HT1080 (cell line): ENCODE measurements around the gene HOATZ. TPM values are rescaled to one million over a fixed set of nuclear protein-coding genes. Genes with fewer than 3 reads are reported as not detected.

Experiments used
- DNase-seq: peaks from one replicate; pipeline ENCODE4 v3.0.0-alpha.2; 2015; ENCODE audit warnings: low read depth
- total RNA-seq: library from RNA; depleted of rRNA; stranded (reverse); fragments of >200 nt; shearing (Covaris generic); gene quantifications from 2 replicates; pipeline ENCODE4 v1.2.3, GENCODE V29; 2014

The HOATZ gene
- total RNA-seq, 1 experiment from 2014 or later = not detected

DNA sequence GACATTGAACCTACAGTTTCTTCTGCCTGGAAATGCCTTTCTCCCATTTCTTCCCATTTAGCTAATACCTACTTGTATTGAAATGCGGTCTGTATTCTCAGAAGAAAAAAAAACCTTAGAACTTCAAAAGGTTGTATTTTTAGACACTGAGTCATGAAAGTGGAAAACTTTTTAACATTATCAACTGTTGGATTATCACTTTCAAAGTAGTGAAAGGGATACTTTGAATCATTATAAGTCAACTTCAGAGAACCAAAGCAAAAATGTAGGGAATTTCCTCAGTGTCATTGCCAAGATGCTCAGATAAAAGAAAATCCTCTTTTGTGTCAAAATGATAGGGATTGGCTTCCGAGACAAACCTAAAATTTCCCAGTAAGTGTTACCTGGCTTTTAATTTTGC, 6.6 kb downstream of the HOATZ start:
- no peak for DNase-seq

DNA sequence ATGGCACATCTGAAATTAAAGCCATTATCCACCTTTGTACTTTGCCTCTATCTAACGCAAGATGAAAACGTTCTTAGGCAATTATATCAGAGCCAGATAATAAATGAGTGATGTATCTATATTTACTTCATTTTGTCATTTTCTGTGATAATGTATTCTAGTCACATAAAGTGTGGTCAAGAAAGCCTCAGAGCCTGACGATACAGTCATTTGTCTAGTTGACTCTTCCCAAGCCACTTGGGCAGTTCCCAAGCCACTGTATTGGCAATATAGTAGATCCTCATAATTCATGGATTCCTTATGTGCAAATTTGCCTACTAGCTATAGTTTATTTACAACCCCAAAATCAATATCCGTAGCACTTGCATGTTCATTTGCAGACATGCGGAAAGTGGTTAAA, 7.8 kb downstream of the HOATZ start:
- DNase-seq = no peak

DNA sequence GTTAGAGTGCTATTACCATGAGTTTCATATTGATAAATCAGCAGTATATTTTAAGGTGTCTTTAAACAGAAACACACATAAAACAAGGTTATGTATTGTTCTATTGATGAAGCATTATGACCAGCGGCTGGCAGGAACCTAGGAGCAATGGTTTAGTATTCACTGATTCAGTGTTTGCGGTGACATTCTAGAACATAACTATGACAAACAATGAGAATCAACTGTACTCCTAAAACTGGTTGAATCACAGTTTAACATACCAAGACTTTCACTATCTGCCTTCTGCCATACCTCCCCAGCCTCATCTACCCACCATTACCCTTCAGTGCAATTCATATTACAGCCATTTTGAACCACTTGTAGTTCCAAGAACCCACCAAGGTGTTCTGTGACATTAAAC, 8.8 kb downstream of the HOATZ start:
- DNase-seq = no peak

DNA sequence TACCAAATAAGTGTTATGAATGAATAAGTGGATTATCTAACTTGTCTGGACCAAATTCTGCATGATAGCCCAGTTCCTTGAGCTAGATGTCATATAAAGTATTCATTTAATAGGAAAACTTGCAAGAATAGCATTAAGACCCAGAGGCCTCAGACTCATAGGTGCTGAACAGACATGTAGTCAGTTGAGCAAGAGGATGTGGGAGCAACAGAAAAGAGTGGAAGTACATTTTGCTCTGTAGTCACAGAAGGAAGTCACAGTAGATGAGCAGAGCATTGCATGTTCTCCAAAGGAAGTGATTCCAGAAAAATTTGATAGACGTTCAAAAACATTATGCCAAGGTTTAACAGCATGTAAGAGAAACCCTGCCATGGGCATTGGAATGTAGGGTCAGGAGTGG, 9.5 kb downstream of the HOATZ start:
- no peak for DNase-seq

DNA sequence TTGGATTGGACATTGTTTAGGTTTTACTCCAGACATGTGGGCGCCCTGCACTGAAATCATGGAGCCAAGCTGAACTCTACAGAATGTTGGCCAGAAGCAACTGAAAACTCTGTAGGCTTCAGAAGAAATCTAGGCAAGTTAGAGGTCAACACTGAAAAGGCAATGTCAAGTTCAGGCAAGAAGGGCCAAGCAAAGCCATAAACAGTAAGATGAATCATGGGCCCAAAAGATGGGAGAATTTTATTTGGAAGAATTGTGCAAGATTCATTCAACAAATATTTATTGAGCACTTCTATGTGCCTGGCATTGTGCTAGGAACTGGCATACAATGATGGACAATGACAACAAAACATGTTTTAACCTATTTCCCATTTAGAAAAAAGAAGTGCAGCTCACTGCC, 10.9 kb downstream of the HOATZ start:
- no peak for DNase-seq

DNA sequence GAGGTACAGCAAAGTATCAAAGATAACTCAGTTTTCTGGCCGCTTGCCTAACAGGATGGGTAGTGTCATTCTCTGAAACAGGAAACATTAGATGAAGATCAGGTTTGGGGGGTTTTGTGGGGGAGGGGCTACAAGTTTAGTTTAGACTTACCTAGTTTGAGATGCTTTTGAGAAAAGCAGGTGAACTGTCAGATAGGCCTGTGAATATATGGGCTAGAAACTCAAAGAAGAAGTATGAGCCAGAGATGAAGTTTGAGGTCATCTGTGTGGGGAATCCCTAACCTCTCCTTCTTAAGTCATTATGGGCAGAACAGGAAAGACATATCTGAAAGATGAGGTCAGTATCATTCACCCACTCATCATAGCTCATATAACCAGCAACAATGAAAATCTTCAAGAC, 11.9 kb downstream of the HOATZ start:
- peak; percentile 85 for DNase-seq

DNA sequence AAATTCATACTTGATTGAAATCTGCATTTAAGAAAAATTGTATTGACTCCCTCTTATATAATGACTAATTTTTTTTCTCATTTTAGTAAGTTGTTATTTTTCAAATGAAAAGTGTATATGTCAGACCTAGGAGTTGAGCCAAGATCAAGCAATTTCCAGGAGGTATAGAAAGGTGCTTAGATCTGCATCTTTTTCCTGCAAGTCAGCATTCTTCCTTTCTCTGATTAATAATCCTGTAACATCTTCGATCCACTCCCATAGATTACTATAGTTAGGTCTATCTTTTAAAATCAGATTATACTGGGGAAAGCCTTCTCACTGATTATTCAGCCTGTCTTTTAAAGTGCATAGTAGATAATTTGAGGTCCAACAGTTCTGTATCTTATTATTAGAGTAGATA, 12.7 kb downstream of the HOATZ start:
- DNase-seq = no peak

- DNase-seq = peak; percentile 30
These were observed 14.0 kb downstream of the HOATZ start for GRCh38 chr11:111528557-111528956.

DNA sequence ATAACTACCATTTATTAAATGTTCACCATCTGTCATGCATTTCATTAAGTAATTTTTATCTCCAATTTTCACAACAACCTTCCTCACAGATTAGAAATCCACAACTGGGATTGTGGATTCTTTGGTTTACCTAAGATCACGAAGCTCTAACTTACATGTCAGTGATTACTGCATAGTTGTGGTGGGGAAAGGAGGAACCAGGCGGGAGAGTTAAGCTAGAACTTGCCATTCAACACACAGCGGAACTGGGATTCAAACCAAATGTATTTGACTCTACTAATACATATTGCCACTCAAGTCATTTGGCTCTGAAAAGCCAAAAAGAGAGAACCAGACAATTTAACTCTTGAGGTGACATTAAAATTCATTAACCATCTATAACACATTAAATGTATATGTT, 15.5 kb downstream of the HOATZ start:
- DNase-seq = no peak

GRCh38 chr11:111531136-111531535, 16.6 kb downstream of the HOATZ start:
- DNase-seq = peak; percentile 65

- DNase-seq = peak; percentile 92
These were observed 17.2 kb downstream of the HOATZ start for GRCh38 chr11:111531687-111532364.

GRCh38 chr11:111532365-111532709, 17.8 kb downstream of the HOATZ start:
- no peak for DNase-seq

- no peak for DNase-seq
These were observed 20.7 kb downstream of the HOATZ start for GRCh38 chr11:111535281-111535680.

- no peak for DNase-seq
These were observed 22.8 kb downstream of the HOATZ start for GRCh38 chr11:111537336-111537860.

DNA sequence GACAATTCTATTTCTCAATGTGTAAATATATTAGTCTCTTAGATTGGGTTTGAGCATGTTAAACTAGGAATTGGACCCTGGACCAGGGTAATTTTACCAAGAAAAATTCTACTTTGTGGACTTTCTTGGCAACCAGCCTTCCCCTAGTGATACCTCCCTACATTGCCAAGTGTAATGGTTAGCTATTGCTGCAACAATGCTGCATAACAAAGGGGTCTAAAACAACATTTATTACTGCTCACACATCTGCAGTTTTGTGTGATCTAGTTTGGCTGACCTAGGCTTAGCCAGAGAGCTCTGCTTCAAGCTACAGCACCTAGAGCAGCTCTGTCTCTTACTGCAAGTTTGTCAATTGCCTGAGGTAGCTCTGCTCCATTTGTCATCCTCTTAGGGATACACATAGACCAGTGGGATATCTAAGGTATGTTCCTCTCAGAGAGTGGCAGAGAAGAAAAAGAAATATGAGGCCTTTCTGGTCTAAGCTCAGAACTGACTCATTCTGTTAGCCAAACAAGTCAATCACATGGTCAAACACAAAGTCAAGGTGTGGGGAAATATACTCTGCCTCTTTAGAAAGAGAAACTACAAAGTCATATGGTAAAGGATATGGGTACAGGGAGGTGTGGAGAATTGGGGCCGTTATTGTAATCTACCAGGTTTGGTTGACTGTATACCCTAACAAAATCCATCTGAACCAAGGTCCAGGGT, 24.0 kb downstream of the HOATZ start:
- peak; percentile 49 for DNase-seq

DNA sequence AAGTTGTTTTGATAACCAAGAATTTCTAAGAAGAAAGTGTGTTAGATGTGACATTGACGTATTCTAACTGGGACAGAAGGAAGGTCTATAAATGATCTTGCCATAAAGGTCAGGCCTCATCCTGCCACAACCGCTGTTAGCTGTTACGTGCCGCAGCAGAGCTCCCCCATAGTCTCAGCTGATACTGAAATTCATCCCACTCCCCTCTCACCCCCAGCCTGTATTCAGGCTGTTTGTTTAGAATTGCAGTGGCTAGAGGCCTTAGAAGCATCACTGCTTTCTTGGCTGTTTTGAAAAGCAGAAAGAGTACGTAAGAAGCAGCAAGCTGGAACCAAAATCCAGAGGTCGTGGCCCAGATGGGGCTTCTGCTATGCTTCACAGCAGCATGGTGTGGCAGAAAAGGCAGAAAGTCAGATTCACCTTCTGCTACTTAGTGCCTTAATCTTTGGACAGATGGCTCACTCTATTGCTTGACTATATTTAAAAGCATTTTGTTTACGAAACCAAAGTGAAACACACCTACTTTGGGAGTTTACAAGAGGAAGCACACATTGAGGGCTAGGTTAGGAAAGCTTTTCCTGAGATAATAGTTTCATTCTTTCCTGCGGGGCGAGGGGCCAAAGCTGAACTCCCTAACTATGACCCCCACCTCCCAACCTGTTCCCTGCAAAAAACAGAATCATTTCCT, 25.0 kb downstream of the HOATZ start:
- no peak for DNase-seq

GRCh38 chr11:111540114-111540936, 25.7 kb downstream of the HOATZ start, which contains the start of gene LAYN:
Gene LAYN (plus strand): TSS chr11:111540720. CDS start chr11:111540844, 124 bp downstream.
- peak; percentile 66 for DNase-seq

DNA sequence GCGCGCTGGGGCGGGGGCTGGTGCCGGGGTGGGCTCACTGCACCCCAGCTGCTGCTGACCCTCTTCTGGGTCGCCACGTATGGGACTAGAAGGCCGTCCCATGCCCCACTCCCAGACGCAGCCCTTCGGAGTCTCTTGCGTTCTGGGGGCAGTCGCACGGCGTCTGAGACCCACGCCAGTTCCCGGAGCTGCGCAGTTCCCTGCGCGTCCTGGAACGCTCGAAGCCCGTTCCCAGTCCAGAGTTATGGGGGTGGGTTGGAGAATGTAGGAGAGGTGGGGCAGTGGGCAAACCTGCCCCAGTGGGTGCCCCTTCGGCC, 26.3 kb downstream of the HOATZ start:
- no peak for DNase-seq

GRCh38 chr11:111541254-111542061, 26.9 kb downstream of the HOATZ start:
- DNase-seq = peak; percentile 88

DNA sequence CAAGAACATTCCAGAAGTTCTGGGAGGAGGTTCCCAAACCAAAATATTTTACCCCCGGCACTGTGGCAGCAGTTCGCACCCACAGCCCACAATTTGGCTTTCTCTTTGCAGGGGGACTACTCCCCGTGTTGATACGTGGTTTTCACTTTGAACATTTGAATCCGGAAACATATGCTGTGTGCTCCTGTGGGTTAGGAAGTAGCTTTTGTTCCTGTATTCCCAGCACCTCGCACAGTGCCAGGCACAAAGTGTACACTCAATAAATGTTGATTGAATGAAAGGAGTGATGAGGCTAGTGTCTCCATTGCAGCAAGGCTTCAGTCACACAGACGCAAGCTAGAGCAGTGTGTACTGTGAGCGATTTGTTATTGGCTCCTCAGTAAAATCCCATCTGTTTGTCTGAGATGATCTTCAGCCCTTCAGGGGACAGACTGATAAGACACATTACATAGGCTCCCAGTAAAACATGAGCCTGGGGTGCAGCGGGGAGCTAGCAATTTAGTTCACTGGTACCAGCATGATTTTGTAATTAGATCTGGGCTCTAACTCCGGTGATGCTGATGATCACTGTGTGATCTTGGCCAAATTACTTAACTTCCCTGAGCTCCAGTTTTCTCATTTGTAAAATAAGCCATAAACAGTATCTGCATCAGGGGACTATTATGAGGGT, 28.2 kb downstream of the HOATZ start:
- no peak for DNase-seq
